ENCODE results near the gene MCM9.

Gene MCM9

DNA sequence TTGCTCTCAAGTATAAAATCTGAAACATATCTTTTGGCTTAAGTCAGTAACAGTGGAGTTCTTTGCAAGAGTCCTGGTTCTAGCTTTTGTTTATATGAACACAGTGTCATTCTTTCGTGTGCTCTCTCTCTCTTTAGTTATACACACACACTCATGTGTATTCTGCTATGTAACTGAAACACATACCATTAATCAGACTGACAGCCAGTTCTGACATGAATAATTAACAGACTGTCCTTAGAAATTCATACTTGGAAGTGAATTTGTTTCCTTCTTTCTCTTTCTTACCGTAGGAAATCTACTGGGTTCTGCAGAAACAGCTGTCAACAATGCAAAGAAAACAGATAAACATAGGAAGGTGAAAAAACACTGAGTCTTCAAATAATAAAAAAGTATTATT, 2.5 kb downstream of the MCM9 start:
- DNase-seq (ENCODE audit: low spot score) = peak; percentile 57

GRCh38 chr6:118931436-118931835, 3.5 kb downstream of the MCM9 start:
- DNase-seq (ENCODE audit: low spot score) = no peak

DNA sequence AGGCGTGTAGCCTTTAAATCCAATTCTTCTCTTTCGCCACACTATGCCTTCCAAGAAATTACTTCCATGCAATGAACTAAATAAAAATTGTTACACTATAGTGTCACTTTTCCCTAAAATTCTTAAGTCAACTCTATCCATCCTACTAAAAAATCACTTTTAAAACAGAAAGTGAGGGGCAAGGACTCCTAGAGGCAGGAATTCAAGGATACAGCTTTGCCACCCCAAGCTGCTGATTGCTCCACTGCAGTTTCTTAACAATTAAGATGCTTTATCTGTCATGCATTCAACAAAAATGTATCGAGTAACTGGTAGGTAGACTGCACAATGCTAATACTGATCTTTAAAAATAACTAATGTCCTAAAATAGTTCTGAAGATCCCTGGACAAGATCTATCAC, 4.3 kb downstream of the MCM9 start:
- no peak for DNase-seq (ENCODE audit: low spot score)

- DNase-seq (ENCODE audit: low spot score) = no peak
These were observed 11.9 kb downstream of the MCM9 start for GRCh38 chr6:118923035-118923434.

- DNase-seq (ENCODE audit: low spot score) = no peak
These were observed 13.9 kb downstream of the MCM9 start for GRCh38 chr6:118921084-118921483.

GRCh38 chr6:118918329-118918725, 16.6 kb downstream of the MCM9 start:
- DNase-seq (ENCODE audit: low spot score) = no peak

GRCh38 chr6:118917546-118918328, 17.2 kb downstream of the MCM9 start:
- peak; percentile 76 for DNase-seq (ENCODE audit: low spot score)

GRCh38 chr6:118914598-118914997, 20.4 kb downstream of the MCM9 start:
- DNase-seq (ENCODE audit: low spot score) = no peak

- DNase-seq (ENCODE audit: low spot score) = no peak
These were observed 21.8 kb downstream of the MCM9 start for GRCh38 chr6:118913161-118913560.

DNA sequence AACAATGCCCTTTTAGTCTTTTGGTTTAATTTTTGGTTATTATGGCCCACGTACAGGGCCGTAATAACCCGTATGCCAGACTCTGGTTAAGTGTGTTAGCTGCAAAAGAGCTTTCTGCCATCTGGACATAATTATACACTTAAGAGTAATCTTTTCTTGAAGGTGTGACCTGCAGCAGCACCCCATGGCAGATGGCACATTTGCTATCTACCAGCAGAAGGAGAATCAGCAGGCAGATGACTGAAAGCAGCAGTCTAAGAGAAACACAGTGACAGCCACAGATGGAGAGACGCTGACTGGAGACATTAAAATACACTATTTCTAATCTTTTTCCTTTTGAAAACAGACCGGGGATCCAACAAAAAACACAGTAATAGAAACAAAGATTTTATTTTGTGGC, 22.3 kb downstream of the MCM9 start:
- no peak for DNase-seq (ENCODE audit: low spot score)

DNA sequence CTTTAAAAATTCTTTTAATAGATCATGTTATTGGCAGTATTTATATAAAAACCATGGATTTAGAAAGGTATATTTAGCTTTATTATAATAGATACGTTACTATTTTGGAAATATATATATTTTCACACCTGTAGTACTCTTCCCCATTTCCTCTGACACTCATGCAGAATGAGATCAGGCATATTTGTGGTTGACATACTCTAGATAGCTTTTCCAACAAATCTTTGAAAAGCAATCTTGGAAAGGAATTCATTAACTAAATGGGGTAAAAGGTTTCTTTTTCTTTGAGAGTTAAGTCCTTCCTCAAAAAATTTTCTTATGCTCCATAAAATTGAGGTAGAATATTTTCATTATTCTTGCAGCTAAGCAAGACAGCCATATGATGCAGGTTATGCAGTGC, 26.5 kb downstream of the MCM9 start:
- DNase-seq (ENCODE audit: low spot score) = peak; percentile 70

GRCh38 chr6:118905851-118906250, 29.1 kb downstream of the MCM9 start:
- DNase-seq (ENCODE audit: low spot score) = peak; percentile 59

- no peak for DNase-seq (ENCODE audit: low spot score)
These were observed 29.9 kb downstream of the MCM9 start for GRCh38 chr6:118905084-118905483.

DNA sequence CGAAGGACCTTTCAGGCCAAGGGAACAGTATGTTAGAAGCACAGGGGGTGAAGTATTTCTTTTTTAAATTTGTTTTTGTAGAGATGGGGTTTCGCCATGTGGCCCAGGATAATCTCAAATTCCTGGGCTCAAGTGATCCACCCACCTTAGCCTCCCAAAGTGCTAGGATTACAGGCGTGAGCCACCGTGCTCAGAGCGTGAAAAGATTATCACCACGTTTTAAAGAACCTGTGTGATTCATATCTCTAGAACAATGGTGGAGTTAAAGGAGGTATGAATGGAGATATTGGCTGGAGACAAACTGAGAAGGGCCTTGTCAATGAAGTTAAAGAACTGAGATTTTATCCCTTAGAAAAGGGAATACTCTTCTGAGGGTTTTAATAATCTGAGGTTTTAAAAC, 31.3 kb downstream of the MCM9 start:
- DNase-seq (ENCODE audit: low spot score) = no peak

GRCh38 chr6:118903138-118903537, 31.8 kb downstream of the MCM9 start:
- no peak for DNase-seq (ENCODE audit: low spot score)

DNA sequence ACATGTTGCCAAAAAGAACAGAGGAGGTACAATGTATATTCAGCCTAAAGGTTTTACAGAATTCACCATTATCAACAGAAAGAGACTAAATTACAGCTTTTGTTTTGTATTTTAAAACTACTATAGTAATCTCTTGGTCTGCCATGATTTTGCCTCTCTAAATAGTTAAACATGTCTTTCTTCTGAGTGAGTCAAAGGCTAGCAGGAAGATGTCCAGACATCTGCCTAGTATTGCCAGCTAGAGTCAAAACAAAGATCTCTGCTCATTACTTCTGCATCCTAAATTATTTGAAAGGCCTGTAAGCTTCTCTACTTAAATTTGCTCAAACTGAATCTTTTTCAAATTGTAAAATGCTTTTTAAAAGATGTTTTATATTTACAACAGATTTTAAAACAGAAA, 32.2 kb downstream of the MCM9 start:
- DNase-seq (ENCODE audit: low spot score) = peak; percentile 41

- no peak for DNase-seq (ENCODE audit: low spot score)
These were observed 35.0 kb downstream of the MCM9 start for GRCh38 chr6:118899948-118900347.

GRCh38 chr6:118897386-118897785, 37.6 kb downstream of the MCM9 start:
- no peak for DNase-seq (ENCODE audit: low spot score)

DNA sequence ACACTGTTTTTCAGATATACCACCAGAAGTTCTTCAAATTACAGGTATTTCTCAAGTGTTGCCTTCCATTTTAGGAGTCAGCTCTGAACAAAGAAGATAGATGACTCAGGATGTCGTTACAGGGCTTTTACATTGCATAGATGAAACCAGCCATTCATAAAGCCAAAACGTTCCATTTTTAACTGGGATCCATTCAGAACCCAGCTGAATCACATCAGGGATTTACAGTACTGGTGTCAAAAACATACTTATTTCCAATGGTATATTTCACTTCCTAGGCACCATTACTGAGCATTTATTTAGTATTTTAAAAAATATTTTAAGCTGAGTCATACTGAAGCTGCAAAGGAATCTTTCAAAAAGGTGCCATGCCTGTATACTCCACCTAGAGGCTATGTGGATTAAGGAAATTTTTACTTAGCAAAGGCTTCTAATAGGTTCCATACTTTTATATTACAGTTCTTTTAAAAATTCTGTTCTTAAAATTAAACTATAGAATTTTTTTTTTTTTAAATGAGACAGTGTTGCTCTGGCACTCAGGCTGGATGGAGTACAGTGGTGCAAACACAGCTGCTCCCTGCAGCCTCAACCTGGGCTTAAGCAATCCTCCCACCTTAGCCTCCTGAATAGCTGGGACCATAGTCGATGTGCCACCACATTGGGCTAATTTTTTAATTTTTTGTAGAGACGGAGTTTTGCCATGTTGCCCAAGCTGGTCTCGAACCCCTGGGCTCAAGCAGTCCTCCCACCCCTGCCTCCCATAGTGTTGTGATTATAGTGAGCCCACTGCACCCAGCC, 38.4 kb downstream of the MCM9 start:
- DNase-seq (ENCODE audit: low spot score) = peak; percentile 80

DNA sequence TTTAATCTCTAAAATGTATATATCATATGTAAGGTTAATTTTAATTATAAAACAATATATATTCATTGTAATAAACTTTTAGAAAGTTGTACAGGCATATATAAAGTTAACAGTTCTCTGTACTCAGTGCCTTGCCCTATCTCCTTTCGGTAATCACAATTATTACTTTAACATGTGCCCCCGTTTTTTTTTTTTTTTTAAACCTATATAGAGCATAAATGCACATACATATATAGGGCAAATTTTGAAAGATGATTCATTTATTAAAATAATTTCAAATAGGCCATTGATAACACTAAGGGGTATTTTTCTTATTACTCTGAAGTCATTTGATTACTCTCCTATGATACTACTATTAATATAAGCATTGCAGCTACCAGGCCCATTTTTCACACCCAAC, 39.1 kb downstream of the MCM9 start:
- no peak for DNase-seq (ENCODE audit: low spot score)

DNA sequence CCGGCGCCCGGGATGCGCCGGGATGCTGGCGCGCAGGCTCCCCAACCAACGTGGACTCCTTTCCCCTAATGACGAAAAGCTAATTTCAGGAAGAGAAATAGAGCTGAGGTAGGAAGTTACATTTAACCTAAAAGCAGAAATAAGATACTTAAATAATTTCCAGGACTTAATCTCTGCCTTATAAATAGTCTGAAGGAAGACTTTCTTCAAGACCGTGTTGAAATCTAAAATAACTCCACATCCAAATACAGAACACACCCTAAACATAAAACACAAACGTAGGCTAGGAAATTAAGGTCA, 39.7 kb downstream of the MCM9 start:
- DNase-seq (ENCODE audit: low spot score) = no peak

GRCh38 chr6:118894425-118895260, 40.3 kb downstream of the MCM9 start:
- DNase-seq (ENCODE audit: low spot score) = peak; percentile 83
